ENCODE data around the gene DOCK1.
"Not testable (repeated sequence)": the region's sequence is repeated elsewhere in the genome, so short reads cannot be mapped to it uniquely, and the experiment has no call there.

Gene DOCK1

GRCh38 chr10:126928274-126928673, 23.0 kb downstream of the DOCK1 start:
- H3K36me3 ChIP-seq (ENCODE audit: control insufficient read depth, low read depth, low read length) = peaks cover 19% of the 10 kb centered on the region
- no peaks in the 10 kb centered on the region for H3K4me1 ChIP-seq (ENCODE audit: control insufficient read depth, low read depth, low read length)
- H3K27ac ChIP-seq (ENCODE audit: low read length) = no peak overlapping the region
- no peak overlapping the region for H3K4me3 ChIP-seq (ENCODE audit: low read length)
- H3K27me3 ChIP-seq (ENCODE audit: control insufficient read depth, insufficient read depth, low read length) = no peaks in the 10 kb centered on the region
- no peak overlapping the region for H3K9ac ChIP-seq (ENCODE audit: low read length)
- no peaks in the 10 kb centered on the region for H3K9me3 ChIP-seq (ENCODE audit: control insufficient read depth, low read depth, low read length)

- Histone ChIP-seq H3K4me1 (ENCODE audit: control insufficient read depth, low read depth, low read length) (no peaks in the 10 kb centered on the region), H3K36me3 (ENCODE audit: control insufficient read depth, low read depth, low read length) (peaks cover 19% of the 10 kb centered on the region), H3K27ac (ENCODE audit: low read length) (no peak overlapping the region), H3K9me3 (ENCODE audit: control insufficient read depth, low read depth, low read length) (no peaks in the 10 kb centered on the region), H3K4me3 (ENCODE audit: low read length) (no peak overlapping the region), H3K27me3 (ENCODE audit: control insufficient read depth, insufficient read depth, low read length) (no peaks in the 10 kb centered on the region), H3K9ac (ENCODE audit: low read length) (no peak overlapping the region)
These were observed 24.2 kb downstream of the DOCK1 start for GRCh38 chr10:126929391-126929790.

- Histone ChIP-seq H3K27ac (ENCODE audit: low read length) (no peak overlapping the region), H3K27me3 (ENCODE audit: control insufficient read depth, insufficient read depth, low read length) (no peaks in the 10 kb centered on the region)
These were observed 25.1 kb downstream of the DOCK1 start for GRCh38 chr10:126930131-126930882.

GRCh38 chr10:126930883-126931503, 25.8 kb downstream of the DOCK1 start:
- no peak overlapping the region for H3K4me3 ChIP-seq (ENCODE audit: low read length)

More at GRCh38 chr10:126930131-126930882, 25.1 kb downstream of the DOCK1 start:
- H3K4me1 ChIP-seq (ENCODE audit: control insufficient read depth, low read depth, low read length) = peaks cover 4% of the 10 kb centered on the region
- no peaks in the 10 kb centered on the region for H3K9me3 ChIP-seq (ENCODE audit: control insufficient read depth, low read depth, low read length)
- peaks cover 19% of the 10 kb centered on the region for H3K36me3 ChIP-seq (ENCODE audit: control insufficient read depth, low read depth, low read length)
- H3K4me3 ChIP-seq (ENCODE audit: low read length) = no peak overlapping the region
- no peak overlapping the region for H3K9ac ChIP-seq (ENCODE audit: low read length)

GRCh38 chr10:126931544-126931943, 26.3 kb downstream of the DOCK1 start:
- Histone ChIP-seq H3K4me3 (ENCODE audit: low read length) (no peak overlapping the region), H3K9ac (ENCODE audit: low read length) (no peak overlapping the region), H3K36me3 (ENCODE audit: control insufficient read depth, low read depth, low read length) (peaks cover 17% of the 10 kb centered on the region), H3K4me1 (ENCODE audit: control insufficient read depth, low read depth, low read length) (peaks cover 5% of the 10 kb centered on the region), H3K27ac (ENCODE audit: low read length) (no peak overlapping the region), H3K9me3 (ENCODE audit: control insufficient read depth, low read depth, low read length) (no peaks in the 10 kb centered on the region), H3K27me3 (ENCODE audit: control insufficient read depth, insufficient read depth, low read length) (no peaks in the 10 kb centered on the region)

More at GRCh38 chr10:126930883-126931503, 25.8 kb downstream of the DOCK1 start:
- H3K36me3 ChIP-seq (ENCODE audit: control insufficient read depth, low read depth, low read length) = peaks cover 19% of the 10 kb centered on the region
- peaks cover 5% of the 10 kb centered on the region for H3K4me1 ChIP-seq (ENCODE audit: control insufficient read depth, low read depth, low read length)
- H3K9ac ChIP-seq (ENCODE audit: low read length) = no peak overlapping the region
- H3K9me3 ChIP-seq (ENCODE audit: control insufficient read depth, low read depth, low read length) = no peaks in the 10 kb centered on the region
- no peaks in the 10 kb centered on the region for H3K27me3 ChIP-seq (ENCODE audit: control insufficient read depth, insufficient read depth, low read length)
- no peak overlapping the region for H3K27ac ChIP-seq (ENCODE audit: low read length)

- H3K27me3 ChIP-seq (ENCODE audit: control insufficient read depth, insufficient read depth, low read length) = no peaks in the 10 kb centered on the region
These were observed 27.3 kb downstream of the DOCK1 start for GRCh38 chr10:126932516-126932915.

GRCh38 chr10:126933116-126933515, 27.9 kb downstream of the DOCK1 start:
- Histone ChIP-seq H3K4me1 (ENCODE audit: control insufficient read depth, low read depth, low read length) (peaks cover 5% of the 10 kb centered on the region), H3K9ac (ENCODE audit: low read length) (no peak overlapping the region), H3K27me3 (ENCODE audit: control insufficient read depth, insufficient read depth, low read length) (no peaks in the 10 kb centered on the region), H3K9me3 (ENCODE audit: control insufficient read depth, low read depth, low read length) (no peaks in the 10 kb centered on the region), H3K4me3 (ENCODE audit: low read length) (no peak overlapping the region), H3K36me3 (ENCODE audit: control insufficient read depth, low read depth, low read length) (peaks cover 6% of the 10 kb centered on the region), H3K27ac (ENCODE audit: low read length) (no peak overlapping the region)

More at GRCh38 chr10:126932516-126932915, 27.3 kb downstream of the DOCK1 start:
- no peak overlapping the region for H3K4me3 ChIP-seq (ENCODE audit: low read length)
- H3K9ac ChIP-seq (ENCODE audit: low read length) = no peak overlapping the region
- H3K27ac ChIP-seq (ENCODE audit: low read length) = no peak overlapping the region
- no peaks in the 10 kb centered on the region for H3K9me3 ChIP-seq (ENCODE audit: control insufficient read depth, low read depth, low read length)
- peaks cover 5% of the 10 kb centered on the region for H3K4me1 ChIP-seq (ENCODE audit: control insufficient read depth, low read depth, low read length)
- peaks cover 11% of the 10 kb centered on the region for H3K36me3 ChIP-seq (ENCODE audit: control insufficient read depth, low read depth, low read length)

- no peaks in the 10 kb centered on the region for H3K36me3 ChIP-seq (ENCODE audit: control insufficient read depth, low read depth, low read length)
- H3K27me3 ChIP-seq (ENCODE audit: control insufficient read depth, insufficient read depth, low read length) = no peaks in the 10 kb centered on the region
- no peak overlapping the region for H3K4me3 ChIP-seq (ENCODE audit: low read length)
- peaks cover 8% of the 10 kb centered on the region for H3K4me1 ChIP-seq (ENCODE audit: control insufficient read depth, low read depth, low read length)
- H3K27ac ChIP-seq (ENCODE audit: low read length) = no peak overlapping the region
- H3K9ac ChIP-seq (ENCODE audit: low read length) = no peak overlapping the region
- no peaks in the 10 kb centered on the region for H3K9me3 ChIP-seq (ENCODE audit: control insufficient read depth, low read depth, low read length)
These were observed 30.2 kb downstream of the DOCK1 start for GRCh38 chr10:126935263-126935946.

GRCh38 chr10:126937026-126937425, 31.8 kb downstream of the DOCK1 start:
- H3K27ac ChIP-seq (ENCODE audit: low read length) = no peak overlapping the region
- H3K4me1 ChIP-seq (ENCODE audit: control insufficient read depth, low read depth, low read length) = peaks cover 8% of the 10 kb centered on the region
- H3K9ac ChIP-seq (ENCODE audit: low read length) = no peak overlapping the region
- no peak overlapping the region for H3K4me3 ChIP-seq (ENCODE audit: low read length)
- H3K27me3 ChIP-seq (ENCODE audit: control insufficient read depth, insufficient read depth, low read length) = no peaks in the 10 kb centered on the region
- H3K9me3 ChIP-seq (ENCODE audit: control insufficient read depth, low read depth, low read length) = no peaks in the 10 kb centered on the region
- no peaks in the 10 kb centered on the region for H3K36me3 ChIP-seq (ENCODE audit: control insufficient read depth, low read depth, low read length)

GRCh38 chr10:126938121-126938520, 32.9 kb downstream of the DOCK1 start:
- H3K27ac ChIP-seq (ENCODE audit: low read length); H3K36me3 ChIP-seq (ENCODE audit: control insufficient read depth, low read depth, low read length); H3K4me3 ChIP-seq (ENCODE audit: low read length); H3K9ac ChIP-seq (ENCODE audit: low read length); H3K27me3 ChIP-seq (ENCODE audit: control insufficient read depth, insufficient read depth, low read length); H3K9me3 ChIP-seq (ENCODE audit: control insufficient read depth, low read depth, low read length); H3K4me1 ChIP-seq (ENCODE audit: control insufficient read depth, low read depth, low read length): not testable (repeated sequence)

GRCh38 chr10:126939706-126940105, 34.5 kb downstream of the DOCK1 start:
- no peak overlapping the region for H3K4me3 ChIP-seq (ENCODE audit: low read length)
- H3K9ac ChIP-seq (ENCODE audit: low read length) = no peak overlapping the region
- H3K4me1 ChIP-seq (ENCODE audit: control insufficient read depth, low read depth, low read length) = peaks cover 8% of the 10 kb centered on the region
- H3K36me3 ChIP-seq (ENCODE audit: control insufficient read depth, low read depth, low read length) = no peaks in the 10 kb centered on the region
- no peaks in the 10 kb centered on the region for H3K27me3 ChIP-seq (ENCODE audit: control insufficient read depth, insufficient read depth, low read length)
- no peak overlapping the region for H3K27ac ChIP-seq (ENCODE audit: low read length)
- no peaks in the 10 kb centered on the region for H3K9me3 ChIP-seq (ENCODE audit: control insufficient read depth, low read depth, low read length)
